Measurements from ENCODE around the gene RXRA.

GRCh38 chr9:134482226-134482625 is 156.0 kb downstream of the RXRA start:
- TF ChIP-seq, protein P1, sequence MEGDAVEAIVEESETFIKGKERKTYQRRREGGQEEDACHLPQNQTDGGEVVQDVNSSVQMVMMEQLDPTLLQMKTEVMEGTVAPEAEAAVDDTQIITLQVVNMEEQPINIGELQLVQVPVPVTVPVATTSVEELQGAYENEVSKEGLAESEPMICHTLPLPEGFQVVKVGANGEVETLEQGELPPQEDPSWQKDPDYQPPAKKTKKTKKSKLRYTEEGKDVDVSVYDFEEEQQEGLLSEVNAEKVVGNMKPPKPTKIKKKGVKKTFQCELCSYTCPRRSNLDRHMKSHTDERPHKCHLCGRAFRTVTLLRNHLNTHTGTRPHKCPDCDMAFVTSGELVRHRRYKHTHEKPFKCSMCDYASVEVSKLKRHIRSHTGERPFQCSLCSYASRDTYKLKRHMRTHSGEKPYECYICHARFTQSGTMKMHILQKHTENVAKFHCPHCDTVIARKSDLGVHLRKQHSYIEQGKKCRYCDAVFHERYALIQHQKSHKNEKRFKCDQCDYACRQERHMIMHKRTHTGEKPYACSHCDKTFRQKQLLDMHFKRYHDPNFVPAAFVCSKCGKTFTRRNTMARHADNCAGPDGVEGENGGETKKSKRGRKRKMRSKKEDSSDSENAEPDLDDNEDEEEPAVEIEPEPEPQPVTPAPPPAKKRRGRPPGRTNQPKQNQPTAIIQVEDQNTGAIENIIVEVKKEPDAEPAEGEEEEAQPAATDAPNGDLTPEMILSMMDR (IDR thresholded peaks at IDR 0.05), result no peak
- TF ChIP-seq POLR2A (IDR thresholded peaks at IDR 0.05), result no peak
